Cardiac muscle cell (in vitro differentiated cells and primary cell): ENCODE results near the gene MTMR3. TPM values are rescaled to one million over a fixed set of nuclear protein-coding genes. Genes with fewer than 3 reads are reported as not detected.
A peak's percentile ranks its signal among the peaks of the same experiment; 100 is the strongest.

ENCODE experiments used
- DNase-seq, 2 donors: peaks; one replicate each; pipeline versions ENCODE4 v3.0.0 to v3.0.0-alpha.2; 2010 to 2017; ENCODE audit warnings: low read depth in 1 of 2, low spot score in 1 of 2
- H3K27ac ChIP-seq: fragments of 200-600 bp; sonication (generic); 2 replicates; pipeline ENCODE4 v1.5.1; 2016
- H3K27me3 ChIP-seq: fragments of 200-600 bp; sonication (generic); 2 replicates; pipeline ENCODE4 v1.6.0; 2016; ENCODE audit warnings: control low read depth
- H3K36me3 ChIP-seq: fragments of 200-600 bp; sonication (generic); 2 replicates; pipeline ENCODE4 v1.5.1; 2016; ENCODE audit warnings: control low read depth
- H3K4me1 ChIP-seq: fragments of 200-600 bp; sonication (generic); 2 replicates; pipeline ENCODE4 v1.8.1; 2017; ENCODE audit warnings: low read depth, mild to moderate bottlenecking, mixed run types
- H3K4me3 ChIP-seq: fragments of 200-600 bp; sonication (generic); 2 replicates; pipeline ENCODE4 v1.5.1; 2016; ENCODE audit warnings: mild to moderate bottlenecking
- H3K9me3 ChIP-seq: fragments of 200-600 bp; sonication (generic); 2 replicates; pipeline ENCODE4 v1.5.1; 2017; ENCODE audit warnings: low read depth, mild to moderate bottlenecking, control low read depth
- polyA plus RNA-seq: library from polyadenylated mRNA; unstranded; fragments of >200 nt; fragmentation: Nextera tagmentation; extraction: Ambion mirVana; gene quantifications from 2 replicates; pipeline ENCODE4 v1.2.1, GENCODE V29; 2016
- total RNA-seq: library from RNA; depleted of rRNA; stranded (reverse); fragments of >200 nt; gene quantifications from 2 replicates; pipeline ENCODE4 v1.2.3, GENCODE V29; 2016
- TF ChIP-seq, protein P1 (sequence below): IDR thresholded peaks from 2 replicates; pipeline ENCODE4 v1.5.1; 2012; ENCODE audit warnings: low read depth, mild to moderate bottlenecking, low read length

Gene MTMR3
- total and polyA plus RNA-seq, 2 experiments from 2014 or later, result 10.1 to 22.0 TPM

GRCh38 chr22:30077279-30077880 is 194.4 kb downstream of the MTMR3 start:
- Histone ChIP-seq H3K9me3 (no peaks in the 10 kb centered on the region), H3K4me3 (no peak overlapping the region), H3K4me1 (no peaks in the 10 kb centered on the region), H3K36me3 (no peaks in the 10 kb centered on the region), H3K27ac (no peak overlapping the region), H3K27me3 (peaks cover 14% of the 10 kb centered on the region)
- TF ChIP-seq, protein P1, sequence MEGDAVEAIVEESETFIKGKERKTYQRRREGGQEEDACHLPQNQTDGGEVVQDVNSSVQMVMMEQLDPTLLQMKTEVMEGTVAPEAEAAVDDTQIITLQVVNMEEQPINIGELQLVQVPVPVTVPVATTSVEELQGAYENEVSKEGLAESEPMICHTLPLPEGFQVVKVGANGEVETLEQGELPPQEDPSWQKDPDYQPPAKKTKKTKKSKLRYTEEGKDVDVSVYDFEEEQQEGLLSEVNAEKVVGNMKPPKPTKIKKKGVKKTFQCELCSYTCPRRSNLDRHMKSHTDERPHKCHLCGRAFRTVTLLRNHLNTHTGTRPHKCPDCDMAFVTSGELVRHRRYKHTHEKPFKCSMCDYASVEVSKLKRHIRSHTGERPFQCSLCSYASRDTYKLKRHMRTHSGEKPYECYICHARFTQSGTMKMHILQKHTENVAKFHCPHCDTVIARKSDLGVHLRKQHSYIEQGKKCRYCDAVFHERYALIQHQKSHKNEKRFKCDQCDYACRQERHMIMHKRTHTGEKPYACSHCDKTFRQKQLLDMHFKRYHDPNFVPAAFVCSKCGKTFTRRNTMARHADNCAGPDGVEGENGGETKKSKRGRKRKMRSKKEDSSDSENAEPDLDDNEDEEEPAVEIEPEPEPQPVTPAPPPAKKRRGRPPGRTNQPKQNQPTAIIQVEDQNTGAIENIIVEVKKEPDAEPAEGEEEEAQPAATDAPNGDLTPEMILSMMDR, result no peak
- no peak for DNase-seq

GRCh38 chr22:30078320-30079311 is 195.6 kb downstream of the MTMR3 start:
- no peaks in the 10 kb centered on the region for H3K36me3 ChIP-seq
- no peaks in the 10 kb centered on the region for H3K9me3 ChIP-seq
- no peak overlapping the region for H3K4me3 ChIP-seq
- H3K27me3 ChIP-seq, result peaks cover 14% of the 10 kb centered on the region
- no peak overlapping the region for H3K27ac ChIP-seq
- TF ChIP-seq, protein P1, result no peak
- no peak for DNase-seq
- H3K4me1 ChIP-seq, result no peaks in the 10 kb centered on the region

DNA sequence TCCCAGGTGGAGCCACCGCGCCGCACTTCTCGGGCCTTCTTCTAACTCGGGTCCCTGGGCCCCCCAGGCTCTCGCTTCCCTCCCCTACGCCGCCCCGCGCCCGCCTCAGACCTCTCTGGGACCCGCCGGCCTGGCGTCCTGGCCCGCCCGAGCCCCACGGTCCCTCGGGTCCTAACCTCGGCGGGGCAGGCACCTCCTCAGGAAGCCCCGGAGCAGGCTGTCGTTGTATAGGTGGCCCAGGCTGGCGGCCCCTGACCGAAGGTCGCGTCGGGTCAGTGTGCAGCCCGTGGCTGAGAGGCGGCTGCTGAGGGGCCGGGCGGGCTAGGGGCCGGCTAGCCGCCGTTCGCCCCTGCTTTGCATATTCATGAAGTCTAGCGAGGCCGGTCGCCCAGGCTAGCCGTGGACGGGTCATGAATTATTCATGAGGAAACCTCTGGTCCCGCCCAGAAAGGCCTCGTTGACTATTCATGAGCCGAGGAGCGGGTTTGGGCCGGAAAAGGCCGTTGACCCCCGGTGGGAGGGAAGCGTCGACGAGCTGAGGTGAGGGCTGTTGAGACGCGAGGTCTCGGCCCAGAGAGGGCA is 197.1 kb downstream of the MTMR3 start, which contains the start of gene HORMAD2:
TSS of gene HORMAD2 (plus strand) at position 513 of the 582 bp plus-strand sequence. CDS start 13,489 bp downstream, outside the sequence.
- Histone ChIP-seq H3K4me1 (no peaks in the 10 kb centered on the region), H3K27ac (no peak within 1 kb of the TSS), H3K4me3 (no peak within 1 kb of the TSS), H3K27me3 (peaks cover 11% of the 10 kb centered on the region), H3K9me3 (no peaks in the 10 kb centered on the region), H3K36me3 (no peaks in the 10 kb centered on the region)
- DNase-seq, result peak; percentile 24 to 77
- TF ChIP-seq, protein P1, result no peak

Other genes starting within 250 kb of the MTMR3 start
- gene CABP7, start 163.2 kb upstream of the MTMR3 start, total RNA-seq, result not detected in 2 replicates
- gene CABP7, start 163.2 kb upstream of the MTMR3 start, polyA plus RNA-seq, result 0.11 and 0.26 TPM in 2 replicates
- gene ZMAT5, start 116.2 kb upstream of the MTMR3 start, total RNA-seq, result 40.5 and 42.3 TPM in 2 replicates
- 65.7 and 76.1 TPM in 2 replicates for gene ZMAT5, start 116.2 kb upstream of the MTMR3 start, polyA plus RNA-seq
- gene UQCR10, start 115.8 kb upstream of the MTMR3 start, total RNA-seq, result 107 and 262 TPM in 2 replicates
- gene UQCR10, start 115.8 kb upstream of the MTMR3 start, polyA plus RNA-seq, result 499 and 613 TPM in 2 replicates
- 23.0 and 26.0 TPM in 2 replicates for gene ASCC2, start 44.9 kb upstream of the MTMR3 start, total RNA-seq
- 42.8 and 49.7 TPM in 2 replicates for gene ASCC2, start 44.9 kb upstream of the MTMR3 start, polyA plus RNA-seq
- gene HORMAD2, start 197.3 kb downstream of the MTMR3 start, total RNA-seq, result not detected in 2 replicates
- not detected in 2 replicates for gene HORMAD2, start 197.3 kb downstream of the MTMR3 start, polyA plus RNA-seq